HG02642 (cell line): ENCODE results near the gene GOLGA8K.
"Not testable (repeated sequence)": the region's sequence is repeated elsewhere in the genome, so short reads cannot be mapped to it uniquely, and the experiment has no call there.

Experiments
- ATAC-seq: cut with Tn5 transposase; IDR thresholded peaks from one replicate; pipeline ENCODE4 v1.9.1; 2021; ENCODE audit warnings: mild to moderate bottlenecking; ENCODE audit not compliant: unreplicated experiment, poor library complexity

Gene GOLGA8K, protein sequence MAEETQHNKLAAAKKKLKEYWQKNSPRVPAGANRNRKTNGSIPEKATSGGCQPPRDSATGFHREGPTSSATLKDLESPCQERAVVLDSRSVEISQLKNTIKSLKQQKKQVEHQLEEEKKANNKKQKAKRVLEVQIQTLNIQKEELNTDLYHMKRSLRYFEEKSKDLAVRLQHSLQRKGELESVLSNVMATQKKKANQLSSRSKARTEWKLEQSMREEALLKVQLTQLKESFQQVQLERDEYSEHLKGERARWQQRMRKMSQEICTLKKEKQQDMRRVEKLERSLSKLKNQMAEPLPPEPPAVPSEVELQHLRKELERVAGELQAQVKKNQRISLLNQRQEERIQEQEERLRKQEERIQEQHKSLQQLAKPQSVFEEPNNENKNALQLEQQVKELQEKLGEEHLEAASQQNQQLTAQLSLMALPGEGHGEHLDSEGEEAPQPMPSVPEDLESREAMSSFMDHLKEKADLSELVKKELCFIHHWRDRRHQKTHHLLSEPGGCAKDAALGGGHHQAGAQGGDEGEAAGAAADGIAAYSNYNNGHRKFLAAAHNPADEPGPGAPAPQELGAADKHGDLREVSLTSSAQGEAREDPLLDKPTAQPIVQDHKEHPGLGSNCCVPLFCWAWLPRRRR

DNA sequence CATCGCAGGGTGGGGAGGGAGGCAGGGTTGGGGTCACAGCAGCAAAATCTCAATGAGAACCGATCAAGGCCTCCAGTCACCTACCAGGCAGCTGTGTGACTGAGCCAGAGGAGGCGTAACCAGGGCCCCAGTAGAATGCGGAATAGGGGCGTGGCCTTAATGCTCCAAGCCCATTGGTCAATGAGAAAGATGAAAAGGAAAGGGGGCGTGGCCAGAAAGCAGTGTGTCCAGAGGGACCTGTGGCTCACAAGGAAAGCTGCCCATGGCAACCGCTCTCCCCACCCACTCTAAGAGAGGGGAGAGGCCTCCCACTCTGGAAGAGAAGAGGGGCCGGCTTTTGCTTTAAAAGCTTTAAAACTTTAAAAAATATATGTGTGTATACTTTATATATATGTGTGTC lies at the start of gene GOLGA8K:
TSS of gene GOLGA8K (minus strand) at position 101 of the 400 bp plus-strand sequence. CDS start at position 3, 98 bp downstream.
- ATAC-seq = not testable (repeated sequence)

DNA sequence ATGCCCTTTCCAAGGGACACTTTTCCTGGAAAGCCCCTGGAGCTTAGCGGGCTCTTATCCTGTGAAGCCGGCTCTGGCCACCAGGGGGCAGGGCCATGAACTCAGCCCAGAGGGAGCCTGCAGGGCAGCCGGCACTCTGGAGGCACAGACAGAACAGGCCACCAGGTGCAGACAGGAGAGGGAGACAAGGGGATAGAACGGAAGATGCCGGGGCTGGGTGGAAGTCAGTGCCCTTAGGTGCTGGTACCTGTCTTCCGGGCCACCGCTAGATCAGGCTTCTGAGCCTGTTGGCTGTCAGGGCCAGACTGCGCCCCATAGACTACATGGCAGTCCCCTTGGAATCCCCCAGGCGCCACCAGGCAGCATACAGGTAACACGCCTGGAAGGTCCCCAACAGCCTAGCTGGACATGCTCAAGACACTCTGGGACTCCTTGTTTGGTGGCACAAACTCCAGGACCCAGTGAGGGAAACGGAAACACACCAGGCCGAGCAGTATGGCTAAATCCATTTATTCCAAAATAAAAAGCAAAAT lies 37.4 kb upstream of the GOLGA8K start:
- not testable (repeated sequence) for ATAC-seq

DNA sequence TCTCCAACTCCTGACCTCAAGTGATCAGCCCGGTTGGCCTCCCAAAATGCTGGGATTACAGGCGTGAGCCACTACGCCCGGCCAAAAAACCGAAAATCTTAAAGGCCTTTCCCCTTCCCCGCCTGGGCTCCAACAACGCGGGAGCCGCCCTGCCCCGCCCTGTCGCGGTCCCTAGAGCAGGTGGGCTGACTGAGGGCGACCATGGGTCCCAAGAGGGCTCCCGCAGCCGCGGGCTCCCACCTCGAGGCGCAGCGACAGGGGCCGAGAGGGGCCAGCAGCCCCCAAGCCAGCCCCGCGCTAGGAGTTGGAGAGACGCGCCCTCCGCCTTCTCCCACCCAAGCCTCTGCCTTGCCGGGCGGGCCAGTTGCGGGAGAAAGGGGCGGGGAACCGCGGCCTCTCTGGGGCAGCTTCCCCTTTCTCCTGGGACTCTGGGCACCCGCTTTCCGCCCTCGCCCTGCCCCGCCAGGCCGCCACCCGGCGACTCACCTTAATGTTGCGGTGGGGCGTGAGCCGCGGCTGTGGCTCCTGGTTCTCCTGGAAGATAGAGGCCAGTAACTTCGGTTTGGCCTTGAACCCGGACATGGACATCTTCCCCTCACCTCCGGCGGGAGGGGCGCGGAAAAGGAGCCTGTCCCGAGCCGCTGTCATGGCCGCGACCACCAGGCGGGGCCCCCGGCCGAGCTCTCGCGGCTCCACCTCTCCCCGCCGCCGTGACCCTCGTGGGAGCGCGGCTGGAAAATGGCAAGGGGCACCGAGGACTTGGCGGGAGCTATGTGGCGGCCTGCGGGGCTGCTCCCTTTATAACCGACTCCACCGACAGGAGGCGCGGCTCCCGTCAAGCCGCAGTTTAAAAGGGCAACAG lies 31.2 kb upstream of the GOLGA8K start:
- not testable (repeated sequence) for ATAC-seq

DNA sequence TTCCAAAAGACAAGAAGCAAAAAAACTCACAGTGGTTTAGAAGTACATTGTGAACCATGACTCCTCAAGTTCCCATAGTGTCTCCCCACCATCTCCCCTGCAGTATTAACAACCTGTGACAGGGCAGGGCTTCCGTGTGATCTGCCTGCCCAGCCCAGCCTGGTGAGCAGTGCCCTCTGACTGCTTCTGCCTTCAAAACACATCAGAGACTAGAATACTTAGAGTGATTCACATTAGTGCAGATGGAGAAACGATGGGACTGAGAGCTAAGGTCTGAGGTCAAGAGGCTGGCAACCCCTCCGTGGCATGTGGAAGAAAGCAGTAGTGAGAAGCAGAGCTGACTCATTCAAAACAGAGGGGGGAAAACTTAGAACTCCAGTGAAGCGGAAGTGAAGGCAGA lies 24.5 kb upstream of the GOLGA8K start:
- ATAC-seq = not testable (repeated sequence)

DNA sequence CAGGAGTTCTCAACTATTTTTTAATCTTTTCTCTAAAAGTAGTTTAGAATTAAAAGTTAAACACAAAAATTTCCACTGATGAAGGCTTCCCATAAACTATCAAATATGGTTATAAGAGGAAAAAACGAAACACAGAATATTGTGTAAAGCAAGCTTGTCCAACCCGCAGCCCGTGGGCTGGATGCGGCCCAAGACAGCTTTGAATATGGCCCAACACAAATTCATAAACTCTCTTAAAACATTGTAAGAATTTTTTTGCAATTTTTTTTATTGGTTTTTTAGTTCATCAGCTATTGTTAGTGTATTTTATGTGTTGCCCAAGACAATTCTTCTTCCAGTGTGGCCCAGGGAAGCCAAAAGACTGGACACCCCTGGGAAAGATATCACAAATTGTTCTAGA lies 23.4 kb upstream of the GOLGA8K start:
- ATAC-seq = not testable (repeated sequence)

DNA sequence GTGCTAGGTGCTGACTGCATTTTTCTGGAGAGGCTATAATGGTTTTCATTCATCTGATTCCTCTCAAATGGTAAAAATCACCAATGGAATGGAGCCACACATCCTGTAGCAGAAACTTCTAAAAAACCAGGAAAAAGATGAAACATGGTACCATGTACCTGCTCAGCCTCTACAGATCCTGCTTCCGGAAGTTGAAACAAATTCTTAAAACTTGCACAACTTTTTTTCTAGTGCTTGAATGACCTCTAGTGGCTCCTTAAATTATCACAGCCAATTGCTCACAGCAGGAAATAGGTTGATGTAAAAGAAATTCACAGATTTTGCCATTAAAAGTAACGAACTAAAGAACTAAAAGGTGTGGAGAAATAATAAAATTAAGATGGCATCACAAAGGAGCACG lies 4.8 kb upstream of the GOLGA8K start:
- ATAC-seq = not testable (repeated sequence)

DNA sequence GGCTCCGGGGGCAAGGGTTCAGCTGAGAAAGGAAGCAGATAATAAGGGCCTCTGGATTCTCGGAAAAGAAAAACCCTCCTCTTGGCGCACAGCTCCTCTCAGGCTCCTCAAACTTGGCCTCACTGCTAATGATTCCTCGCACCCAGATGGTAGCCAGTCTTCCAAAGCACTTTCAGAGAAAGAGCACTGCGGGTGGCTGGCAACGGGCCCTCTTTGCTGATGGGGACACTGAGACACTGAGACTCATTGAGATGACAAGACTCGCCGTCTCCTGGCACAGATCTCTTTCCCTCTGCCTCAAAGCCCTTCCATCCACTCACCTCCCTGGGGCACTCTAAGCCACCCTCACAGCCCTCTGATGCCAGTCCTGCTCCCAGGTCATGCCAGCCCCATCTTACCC lies 6.6 kb downstream of the GOLGA8K start:
- ATAC-seq = not testable (repeated sequence)

DNA sequence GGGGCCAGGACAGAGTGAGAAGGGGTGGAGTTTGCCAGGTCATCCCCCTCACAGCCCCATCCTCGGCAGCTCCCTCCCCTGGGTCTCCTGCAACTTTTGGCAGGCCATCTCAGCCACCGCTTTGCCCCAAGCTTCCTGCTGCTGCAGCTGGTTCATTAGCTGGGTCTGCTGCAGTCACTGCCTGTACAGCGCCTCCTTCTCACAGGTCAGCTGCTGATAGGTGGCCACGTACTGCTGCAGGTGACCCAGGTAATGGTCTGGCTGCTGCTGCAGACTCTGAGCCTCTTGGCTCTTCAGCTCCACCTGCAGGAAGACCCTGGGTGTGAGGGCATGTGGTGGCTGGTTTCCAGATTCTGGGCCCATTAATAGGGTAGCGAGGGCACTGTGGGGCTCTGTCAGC lies 8.3 kb downstream of the GOLGA8K start:
- ATAC-seq = not testable (repeated sequence)

DNA sequence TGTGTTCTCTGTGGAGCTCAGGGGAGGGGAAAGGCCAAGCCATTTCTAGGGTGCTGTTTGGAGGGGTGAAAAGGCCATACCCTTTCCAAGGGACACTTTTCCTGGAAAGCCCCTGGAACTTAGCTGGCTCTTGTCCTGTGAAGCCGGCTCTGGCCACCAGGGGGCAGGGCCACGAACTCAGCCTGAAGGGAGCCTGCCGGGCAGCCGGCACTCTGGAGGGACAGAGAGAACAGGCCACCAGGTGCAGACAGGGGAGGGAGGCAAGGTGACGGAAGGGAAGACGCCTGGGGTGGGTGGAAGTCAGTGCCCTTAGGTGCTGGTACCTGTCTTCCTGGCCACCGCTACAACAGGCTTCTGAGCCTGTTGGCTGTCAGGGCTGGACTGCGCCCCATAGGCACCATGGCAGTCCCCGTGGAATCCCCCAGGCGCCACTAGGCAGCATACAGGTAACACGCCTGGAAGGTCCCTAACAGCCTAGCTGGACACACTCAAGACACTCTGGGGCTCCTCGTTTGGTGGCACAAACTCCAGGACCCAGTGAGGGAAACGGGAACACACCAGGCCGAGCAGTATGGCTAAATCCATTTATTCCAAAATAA lies 14.9 kb downstream of the GOLGA8K start:
- not testable (repeated sequence) for ATAC-seq

DNA sequence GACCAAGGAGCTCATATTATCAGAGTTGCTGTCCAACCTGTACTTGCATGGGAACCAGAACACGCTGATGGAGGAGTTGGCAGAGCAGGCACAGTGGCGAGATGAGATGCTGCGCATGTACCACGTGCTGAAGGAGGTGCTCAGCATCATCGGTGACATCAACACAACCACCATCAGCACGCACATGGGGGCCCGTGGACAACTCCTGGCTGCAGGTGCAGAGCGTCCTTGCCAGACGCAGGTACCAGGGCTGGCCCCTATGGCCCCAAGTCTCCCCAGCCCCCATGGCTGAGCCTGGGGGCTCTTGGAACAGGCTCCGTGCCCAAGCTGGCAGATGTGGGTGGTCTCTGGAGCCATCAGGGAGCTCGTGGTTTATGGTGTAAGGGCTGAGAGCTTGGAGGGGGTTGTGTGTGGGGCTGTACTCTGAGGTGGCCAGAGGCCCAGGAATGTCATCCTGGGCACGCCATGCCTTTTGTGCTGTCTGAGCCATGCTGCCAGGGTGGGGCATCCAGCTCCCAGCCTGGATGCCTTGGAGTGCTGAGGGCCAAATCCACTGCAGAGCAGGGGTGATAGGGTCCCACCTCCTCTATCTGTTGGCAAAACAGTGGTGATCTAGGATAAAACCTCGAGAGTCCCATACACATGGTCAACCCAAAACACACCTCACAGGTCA lies 17.1 kb downstream of the GOLGA8K start:
- not testable (repeated sequence) for ATAC-seq

DNA sequence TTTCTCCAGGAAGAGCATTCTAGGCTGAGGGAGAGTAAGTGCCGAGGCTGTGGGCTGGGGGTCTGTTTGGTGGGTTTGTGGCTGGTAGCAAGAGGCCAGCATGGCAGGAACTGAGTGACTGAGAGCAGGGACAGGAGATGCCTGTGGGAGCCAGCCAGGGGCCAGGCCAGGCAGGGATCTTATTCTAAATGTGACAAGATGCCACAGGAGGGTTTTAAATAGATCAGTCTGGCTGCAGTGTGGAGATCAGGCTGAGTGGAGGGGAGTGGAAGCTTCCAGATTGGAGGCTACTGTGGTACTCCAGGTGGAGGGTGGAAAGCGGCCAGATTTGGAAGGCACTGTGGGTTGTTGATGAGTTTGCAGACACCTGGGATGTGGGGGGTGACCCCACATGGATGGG lies 28.9 kb downstream of the GOLGA8K start:
- not testable (repeated sequence) for ATAC-seq

DNA sequence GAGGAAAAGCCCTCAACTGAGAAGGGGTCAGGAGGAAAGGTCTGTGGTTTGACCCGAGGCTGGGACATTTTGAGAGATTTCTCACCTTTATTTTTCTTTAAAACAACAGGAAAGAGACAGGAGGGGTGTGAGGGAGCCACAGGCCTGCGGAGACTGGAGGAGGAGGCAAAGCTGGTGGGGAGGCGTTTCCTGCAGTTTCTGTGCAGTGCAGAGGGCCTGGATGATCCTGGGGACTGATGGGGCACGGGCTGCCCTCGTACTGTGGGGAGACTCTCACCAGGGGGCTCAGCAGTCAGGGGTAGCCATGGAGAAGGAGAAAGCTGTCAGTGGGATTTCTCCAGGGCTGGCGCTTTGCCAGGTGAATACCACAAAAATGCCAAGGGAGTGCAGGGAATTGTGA lies 29.4 kb downstream of the GOLGA8K start:
- ATAC-seq = not testable (repeated sequence)

DNA sequence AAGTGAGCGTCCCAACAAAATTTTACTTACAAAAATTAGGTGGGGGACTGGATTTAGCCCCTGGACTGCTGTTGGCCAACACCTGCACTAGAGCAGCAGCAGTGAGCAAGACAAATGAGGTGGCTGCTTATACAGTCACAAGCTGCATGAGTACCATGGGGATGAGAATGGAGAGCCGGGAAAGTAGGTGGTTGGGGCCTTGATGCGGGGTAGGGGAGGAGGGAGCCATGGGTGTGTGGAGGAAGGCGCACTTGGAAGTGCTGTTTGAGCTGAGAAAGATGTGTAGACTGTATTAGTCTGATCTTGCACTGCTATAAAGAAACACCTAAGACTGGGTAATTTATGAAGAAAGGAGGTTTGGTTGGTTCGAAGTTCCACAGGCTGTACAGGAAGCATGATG lies 31.0 kb downstream of the GOLGA8K start:
- ATAC-seq = not testable (repeated sequence)

DNA sequence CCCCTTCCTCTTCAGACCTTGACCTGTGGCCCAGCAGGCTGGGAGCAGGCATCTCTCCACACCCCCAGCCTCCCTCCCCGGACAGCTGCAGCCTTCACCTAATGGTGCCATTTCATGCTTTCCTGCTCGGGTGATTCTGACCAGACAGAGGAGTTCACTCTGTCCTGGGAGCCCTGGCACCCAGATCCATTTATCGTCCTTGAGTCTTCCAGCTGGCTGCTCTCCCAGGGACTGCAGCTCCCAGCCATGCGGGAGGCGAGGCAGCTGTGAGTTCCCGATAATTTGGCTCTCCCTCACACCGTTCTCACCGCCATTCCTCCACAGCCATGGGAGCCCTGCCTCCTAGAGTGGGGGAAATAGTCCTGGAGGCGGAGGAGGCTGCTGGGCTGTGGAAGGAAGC lies 32.6 kb downstream of the GOLGA8K start:
- ATAC-seq = not testable (repeated sequence)

DNA sequence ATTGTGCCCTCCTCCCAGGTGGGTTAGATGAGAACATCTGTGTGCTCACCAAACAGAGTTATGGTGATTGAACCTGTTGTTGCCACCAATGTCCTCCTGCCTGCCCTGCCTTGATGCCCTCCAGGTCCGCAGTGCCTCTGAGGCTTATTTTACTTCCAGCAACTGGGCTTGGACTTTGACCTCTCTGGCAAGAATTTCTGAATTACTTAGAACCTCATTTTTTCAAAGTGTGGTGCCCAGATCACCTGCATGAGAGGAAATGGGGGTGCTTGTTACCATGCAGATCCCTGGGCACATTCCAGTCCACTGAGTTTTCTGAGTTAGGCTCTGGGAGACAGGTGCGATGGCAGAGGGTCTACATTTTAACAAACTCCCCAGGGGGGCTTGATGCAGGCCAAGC lies 33.0 kb downstream of the GOLGA8K start:
- ATAC-seq = not testable (repeated sequence)

DNA sequence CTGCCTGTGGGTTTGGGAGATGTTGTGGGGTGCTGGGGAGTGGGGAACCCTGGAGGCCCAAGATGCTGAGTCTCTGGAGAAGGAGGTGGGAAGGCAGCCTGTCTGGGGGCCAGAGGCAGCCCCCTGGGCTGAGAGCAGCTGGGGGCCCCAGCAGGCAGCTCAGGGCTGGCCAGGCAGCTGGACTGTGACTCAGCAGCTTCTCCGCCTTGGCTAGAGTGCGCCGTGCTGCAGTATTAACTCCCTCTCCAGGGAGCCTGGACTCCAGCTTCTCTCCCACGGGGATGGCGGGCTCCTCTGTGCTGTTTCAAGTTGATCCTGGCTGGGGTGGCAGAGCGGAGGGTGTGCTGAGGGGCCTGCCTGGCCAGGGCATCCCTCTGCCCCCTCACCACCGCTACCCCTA lies 36.6 kb downstream of the GOLGA8K start:
- not testable (repeated sequence) for ATAC-seq

DNA sequence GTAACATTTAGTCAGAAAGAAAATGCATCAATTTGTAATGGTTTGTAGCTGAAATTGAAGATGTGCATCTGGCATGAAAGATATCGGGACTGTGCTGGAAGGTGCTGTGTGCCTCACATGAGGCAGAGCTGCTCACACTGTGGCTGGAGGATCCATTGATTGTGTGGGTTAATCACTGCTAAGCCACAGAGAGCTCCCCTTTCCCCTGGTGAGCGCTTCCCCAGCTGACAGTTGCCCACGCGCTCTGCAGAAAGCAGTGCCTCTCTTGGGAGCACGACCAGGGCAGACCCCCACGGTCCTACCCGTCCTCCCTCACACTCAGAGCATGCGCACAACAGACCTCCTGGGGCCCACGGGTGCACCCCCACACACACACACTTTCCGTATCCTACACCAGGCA lies 37.1 kb downstream of the GOLGA8K start:
- ATAC-seq = not testable (repeated sequence)

DNA sequence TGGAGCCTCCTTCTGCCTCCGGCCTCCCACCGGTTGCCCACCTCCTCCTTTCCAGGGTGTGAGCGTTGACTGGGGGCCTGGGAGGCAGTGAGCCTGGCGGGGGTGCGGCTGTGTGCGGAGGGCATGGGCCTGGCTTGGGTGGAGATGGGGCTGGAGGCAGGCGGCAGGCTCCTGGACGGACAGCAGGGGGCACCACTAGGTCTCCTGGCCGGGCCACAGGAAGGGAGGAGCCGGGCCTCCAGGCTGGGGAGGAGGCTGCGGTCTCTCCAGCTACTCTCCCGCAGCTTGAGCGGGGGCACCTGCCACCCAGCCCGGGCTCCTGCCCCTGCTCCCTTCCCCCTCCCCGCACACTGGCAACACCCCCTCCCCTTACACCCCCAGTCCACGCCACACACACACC lies 38.1 kb downstream of the GOLGA8K start:
- not testable (repeated sequence) for ATAC-seq

DNA sequence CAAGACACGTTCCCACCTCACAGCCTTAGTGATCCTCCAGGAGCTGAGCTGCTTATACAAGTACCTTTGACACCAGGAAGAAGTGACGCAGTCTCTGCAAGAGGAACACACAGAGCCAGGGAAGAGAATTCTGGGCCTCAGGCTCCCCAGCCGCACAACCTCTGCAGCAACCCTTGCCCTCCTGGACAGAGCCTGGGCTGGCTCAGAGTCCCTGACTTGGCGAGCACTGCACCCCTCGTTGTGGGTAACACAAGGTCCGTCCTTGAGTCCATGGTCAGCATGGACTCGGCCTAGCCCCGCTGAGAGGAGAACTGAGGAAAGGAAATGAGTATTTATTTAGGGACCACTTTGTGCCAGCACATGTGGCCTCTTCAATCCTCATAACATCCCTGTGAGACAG lies 39.6 kb downstream of the GOLGA8K start:
- ATAC-seq = not testable (repeated sequence)
